A549 (cell line): ENCODE measurements around the gene ARMC6. TPM values are rescaled to one million over a fixed set of nuclear protein-coding genes. Genes with fewer than 3 reads are reported as not detected.

Experiments used
- ATAC-seq, 2 experiments: fragments of 200-7000 bp in 1 of 2; fragments of >200 bp in 1 of 2; cut with Nextera tagmentation in 1 of 2; cut with Tn5 transposase in 1 of 2; 3 replicates each; pipeline versions ENCODE4 v1.8.0 to v1.9.1; 2018 to 2020; ENCODE audit warnings: mild to moderate bottlenecking in 1 of 2, moderate library complexity in 1 of 2
- CTCF ChIA-PET: fragments of 300-600 bp; sonication (Branson Sonifier 250); formaldehyde crosslinking; extraction: SDS; loops from one replicate; lab custom pipeline; 2021; ENCODE audit warnings: antibody characterized with exemption, inconsistent platforms; lab: Yijun Ruan, JAX
- POLR2A ChIA-PET: fragments of 350-600 bp; formaldehyde crosslinking; extraction: SDS; loops from one replicate; lab custom pipeline; 2021; ENCODE audit warnings: antibody characterized with exemption, inconsistent platforms; lab: Yijun Ruan, JAX
- DNase-seq, 2 experiments: peaks; one replicate each; pipeline versions ENCODE4 v3.0.0 to v3.0.0-alpha.2; 2011 to 2016; ENCODE audit warnings: low read depth in 1 of 2, low spot score in 1 of 2
- FAIRE-seq: peaks from 2 replicates; lab custom pipeline; 2011; peaks lifted over from hg19 to GRCh38; lab: Jason Lieb, UNC
- H3K27ac ChIP-seq, 2 experiments: fragments of >200 bp; sonication (Bioruptor Twin); formaldehyde crosslinking; 3 replicates each; pipeline ENCODE4 v1.5.1; 2016 to 2017
- H3K4me1 ChIP-seq: fragments of >200 bp; sonication (Bioruptor Twin); formaldehyde crosslinking; 3 replicates; pipeline ENCODE4 v1.6.1; 2016
- H3K4me2 ChIP-seq: fragments of >200 bp; sonication (Bioruptor Twin); formaldehyde crosslinking; 3 replicates; pipeline ENCODE4 v1.6.1; 2016
- H3K4me3 ChIP-seq: fragments of >200 bp; sonication (Bioruptor Twin); formaldehyde crosslinking; 3 replicates; pipeline ENCODE4 v1.5.1; 2016
- H3K9me3 ChIP-seq: fragments of >200 bp; sonication (Bioruptor Twin); formaldehyde crosslinking; 3 replicates; pipeline ENCODE4 v1.6.1; 2016
- CBX2 ChIP-seq: fragments of 200-600 bp; sonication (generic); IDR thresholded peaks from 2 replicates; pipeline ENCODE4 v1.6.1; 2016; ENCODE audit warnings: low read depth, mild to moderate bottlenecking, borderline replicate concordance
- CBX8 ChIP-seq: fragments of 200-600 bp; sonication (generic); IDR thresholded peaks from 2 replicates; pipeline ENCODE4 v1.6.1; 2016
- CEBPB ChIP-seq, 2 experiments: fragments of >200 bp in 1 of 2; sonication (Bioruptor Twin) in 1 of 2; formaldehyde crosslinking in 1 of 2; IDR thresholded peaks; 2 replicates each; pipeline ENCODE4 v1.6.1; 2012 to 2016
- CHD4 ChIP-seq: fragments of 200-600 bp; sonication (generic); IDR thresholded peaks from 2 replicates; pipeline ENCODE4 v1.6.1; 2016; ENCODE audit warnings: antibody characterized with exemption, mild to moderate bottlenecking, borderline replicate concordance
- EHMT2 ChIP-seq: fragments of 200-600 bp; sonication (generic); IDR thresholded peaks from 2 replicates; pipeline ENCODE4 v1.6.1; 2016; ENCODE audit warnings: antibody characterized with exemption, low read depth, mild to moderate bottlenecking, moderate library complexity
- EP300 ChIP-seq, 2 experiments: fragments of >200 bp; sonication (Bioruptor Twin); formaldehyde crosslinking; IDR thresholded peaks; 2 replicates in 1 of 2; 3 replicates in 1 of 2; pipeline ENCODE4 v1.6.1; 2016 to 2017
- FOSL2 ChIP-seq, 2 experiments: fragments of 450-650 bp in 1 of 2; fragments of >200 bp in 1 of 2; sonication (Bioruptor Twin) in 1 of 2; formaldehyde crosslinking; IDR thresholded peaks; 2 replicates each; pipeline versions ENCODE4 v1.5.0 to v1.6.1; 2016 to 2020; ENCODE audit warnings: mild to moderate bottlenecking in 1 of 2, moderate library complexity in 1 of 2
- FOXS1 ChIP-seq: fragments of 250-450 bp; sonication (Bioruptor Pico); IDR thresholded peaks from 2 replicates; pipeline ENCODE4 v1.5.0; 2020; ENCODE audit warnings: mild to moderate bottlenecking, moderate library complexity
- HOXB13 ChIP-seq: fragments of 250-450 bp; sonication (Bioruptor Pico); IDR thresholded peaks from 2 replicates; pipeline ENCODE4 v1.5.0; 2020; ENCODE audit warnings: low read depth, mild to moderate bottlenecking, moderate library complexity
- HOXB5 ChIP-seq: fragments of 250-450 bp; sonication (Bioruptor Pico); IDR thresholded peaks from 2 replicates; pipeline ENCODE4 v1.5.0; 2020; ENCODE audit warnings: mild to moderate bottlenecking, moderate library complexity
- MAFK ChIP-seq: fragments of 450-650 bp; IDR thresholded peaks from 2 replicates; pipeline ENCODE4 v1.6.1; 2014; ENCODE audit not compliant: partially characterized antibody
- NR3C1 ChIP-seq: fragments of >200 bp; sonication (Bioruptor Twin); formaldehyde crosslinking; IDR thresholded peaks from 3 replicates; pipeline ENCODE4 v1.6.1; 2017
- RAD21 ChIP-seq, 2 experiments: fragments of >200 bp in 1 of 2; sonication (Bioruptor Twin) in 1 of 2; formaldehyde crosslinking in 1 of 2; IDR thresholded peaks in 1 of 2; conservative IDR thresholded peaks in 1 of 2; 2 replicates in 1 of 2; 3 replicates in 1 of 2; pipeline ENCODE4 v1.6.1; 2012 to 2018; ENCODE audit warnings: inconsistent platforms in 1 of 2
- RCOR1 ChIP-seq: fragments of 150-350 bp; IDR thresholded peaks from 2 replicates; pipeline ENCODE4 v1.6.1; 2014; ENCODE audit warnings: antibody characterized with exemption, low read length, low read depth
- SREBF2 ChIP-seq: fragments of 450-650 bp; IDR thresholded peaks from 2 replicates; pipeline ENCODE4 v1.6.1; 2014; ENCODE audit warnings: mild to moderate bottlenecking, moderate library complexity
- TP53 ChIP-seq: fragments of 250-450 bp; sonication (Bioruptor Pico); IDR thresholded peaks from 2 replicates; pipeline ENCODE4 v1.5.0; 2021; ENCODE audit warnings: mild to moderate bottlenecking, moderate library complexity
- ZC3H11A ChIP-seq: fragments of 450-650 bp; IDR thresholded peaks from 2 replicates; pipeline ENCODE4 v1.6.1; 2014; ENCODE audit warnings: antibody characterized with exemption, mild to moderate bottlenecking
- WGBS: methylation state at CpG from one replicate; pipeline ENCODE4 v1.1.6; 2017; ENCODE audit errors: missing lambda C conversion rate; 5-methylcytosine and 5-hydroxymethylcytosine counted together
- polyA plus RNA-seq, 4 experiments: library from polyadenylated mRNA; depleted of rRNA in 3 of 4; stranded (reverse); fragments of >200 nt; fragmentation: RNase III in 1 of 4; extraction: RNeasy Plus Mini Kit Qiagen cat#74134 plus additional on column Dnase treatment in 1 of 4; gene quantifications; 2 replicates in 3 of 4; 3 replicates in 1 of 4; pipeline ENCODE4 v1.2.3, GENCODE V29; 2011 to 2017
- TF ChIP-seq, protein P1 (sequence below): fragments of >200 bp; sonication (Bioruptor Twin); formaldehyde crosslinking; IDR thresholded peaks from 3 replicates; pipeline ENCODE4 v1.6.1; 2016
- TF ChIP-seq, protein P2 (sequence below): fragments of 250-450 bp; sonication (Bioruptor Pico); IDR thresholded peaks from 2 replicates; pipeline ENCODE4 v1.5.0; 2020; ENCODE audit warnings: low read depth, mild to moderate bottlenecking, moderate library complexity

Gene ARMC6
- polyA plus RNA-seq, 2 of the 4 experiments (the other 2 are of a cell fraction), result 18.2 to 27.6 TPM

DNA sequence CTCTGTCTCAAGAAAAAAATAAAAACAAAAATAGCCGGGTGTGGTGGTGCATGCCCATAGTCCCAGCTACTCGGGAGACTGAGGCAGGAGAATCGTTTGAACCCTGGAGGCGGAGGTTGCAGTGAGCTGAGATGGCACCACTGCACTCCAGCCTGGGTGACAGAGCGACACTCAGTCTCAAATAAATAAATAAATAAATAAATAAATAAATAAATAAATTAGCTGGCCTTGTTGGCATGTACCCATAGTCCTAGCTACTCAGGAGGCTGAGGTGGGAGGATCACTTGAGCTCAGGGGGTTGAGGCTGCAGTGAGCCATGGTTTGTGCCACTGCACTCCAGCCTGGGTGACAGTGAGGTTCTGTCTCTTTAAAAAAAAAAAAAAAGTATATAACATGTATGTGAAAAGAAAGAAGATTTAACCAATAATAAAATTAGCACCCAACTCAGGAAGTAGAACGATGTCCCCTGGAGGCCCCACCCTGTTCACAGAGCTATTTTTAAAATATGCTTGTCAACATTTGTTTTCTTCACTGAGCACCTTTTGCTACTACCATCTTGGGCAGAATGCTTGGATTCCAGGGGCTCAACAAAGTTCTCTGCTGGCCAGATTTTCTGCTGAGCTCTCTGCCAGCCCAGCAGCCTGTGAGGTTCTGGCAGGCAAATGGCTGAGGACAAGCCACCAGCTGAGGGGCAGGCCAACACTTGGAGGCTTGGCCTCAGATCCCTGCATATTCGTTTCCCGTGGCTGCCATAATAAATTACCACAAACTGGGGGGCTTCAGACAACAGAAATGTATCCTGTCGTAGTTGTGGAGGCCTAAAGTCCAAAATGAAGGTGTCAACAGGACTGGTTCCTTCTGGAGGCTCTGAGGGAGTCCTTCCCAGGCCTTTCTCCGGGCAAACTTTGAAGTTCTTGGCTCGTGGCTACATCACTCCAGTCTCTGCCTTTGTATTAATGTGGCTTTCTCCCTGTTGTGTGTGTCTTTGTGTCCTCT lies 35.6 kb downstream of the ARMC6 start:
- H3K9me3 ChIP-seq, result no peaks in the 10 kb centered on the region
- ChIA-PET CTCF (interaction anchor here (0.9 to 1.2 kb wide), 2 partner anchors 16 to 79 kb away, joined by 4 read pairs; no protein-coding TSS in a partner anchor), POLR2A (interaction anchor here (0.7 kb wide), 1 partner anchor 66 kb away, joined by 3 read pairs; no protein-coding TSS in a partner anchor)
- peaks cover 9% of the 10 kb centered on the region for H3K4me1 ChIP-seq
- TF ChIP-seq EHMT2 (no peak), TP53 (no peak), HOXB5 (CRISPR knock-in tag) (no peak), MAFK (no peak), NR3C1 (no peak), CHD4 (no peak), RCOR1 (no peak), ZC3H11A (no peak), EP300 (IDR thresholded peaks at IDR 0.05) (no peak), RAD21 (conservative IDR thresholded peaks at IDR 0.05 in 1 of 2, IDR thresholded peaks at IDR 0.05 in 1 of 2) (no peak), FOSL2 (IDR thresholded peaks at IDR 0.05) (no peak), FOSL2 (CRISPR knock-in tag; IDR thresholded peaks at IDR 0.05) (no peak), HOXB13 (CRISPR knock-in tag) (no peak), CBX2 (no peak)
- TF ChIP-seq, protein P1, sequence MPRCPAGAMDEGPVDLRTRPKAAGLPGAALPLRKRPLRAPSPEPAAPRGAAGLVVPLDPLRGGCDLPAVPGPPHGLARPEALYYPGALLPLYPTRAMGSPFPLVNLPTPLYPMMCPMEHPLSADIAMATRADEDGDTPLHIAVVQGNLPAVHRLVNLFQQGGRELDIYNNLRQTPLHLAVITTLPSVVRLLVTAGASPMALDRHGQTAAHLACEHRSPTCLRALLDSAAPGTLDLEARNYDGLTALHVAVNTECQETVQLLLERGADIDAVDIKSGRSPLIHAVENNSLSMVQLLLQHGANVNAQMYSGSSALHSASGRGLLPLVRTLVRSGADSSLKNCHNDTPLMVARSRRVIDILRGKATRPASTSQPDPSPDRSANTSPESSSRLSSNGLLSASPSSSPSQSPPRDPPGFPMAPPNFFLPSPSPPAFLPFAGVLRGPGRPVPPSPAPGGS, result no peak
- TF ChIP-seq, protein P2, sequence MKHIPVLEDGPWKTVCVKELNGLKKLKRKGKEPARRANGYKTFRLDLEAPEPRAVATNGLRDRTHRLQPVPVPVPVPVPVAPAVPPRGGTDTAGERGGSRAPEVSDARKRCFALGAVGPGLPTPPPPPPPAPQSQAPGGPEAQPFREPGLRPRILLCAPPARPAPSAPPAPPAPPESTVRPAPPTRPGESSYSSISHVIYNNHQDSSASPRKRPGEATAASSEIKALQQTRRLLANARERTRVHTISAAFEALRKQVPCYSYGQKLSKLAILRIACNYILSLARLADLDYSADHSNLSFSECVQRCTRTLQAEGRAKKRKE (CRISPR knock-in tag), result no peak
- ATAC-seq (no peak), FAIRE-seq (no peak), DNase-seq (no peak)
- no peak overlapping the region for H3K4me3 ChIP-seq
- no peak overlapping the region for H3K4me2 ChIP-seq
- H3K27ac ChIP-seq, result no peak overlapping the region
- 68% methylated on average over 11 of the region's 11 CpGs for WGBS

DNA sequence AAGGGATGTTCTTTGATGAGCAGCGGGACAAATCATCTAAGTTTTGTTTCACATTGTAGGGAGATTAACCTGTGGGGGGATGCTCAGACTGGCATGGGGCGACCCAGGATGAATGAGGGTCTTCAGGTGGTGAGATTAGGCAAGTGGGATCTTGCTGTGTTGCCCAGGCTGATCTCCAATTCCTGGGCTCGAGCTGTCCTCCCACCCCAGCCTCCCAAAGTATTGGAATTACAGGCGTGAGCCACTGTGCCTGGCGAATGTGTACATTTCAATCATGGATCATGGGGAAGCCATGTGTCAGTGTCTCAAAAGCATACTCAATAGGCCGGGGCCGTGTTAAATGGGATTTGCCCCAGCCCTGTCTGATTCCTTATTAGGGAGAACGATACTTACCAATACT lies 38.5 kb downstream of the ARMC6 start:
- ATAC-seq (no peak), FAIRE-seq (no peak), DNase-seq (no peak)
- Histone ChIP-seq H3K4me2 (no peak overlapping the region), H3K9me3 (no peaks in the 10 kb centered on the region), H3K27ac (no peak overlapping the region), H3K4me3 (no peak overlapping the region), H3K4me1 (no peaks in the 10 kb centered on the region)
- TF ChIP-seq CBX8, result no peak
- ChIA-PET CTCF (interaction anchor here (1.2 kb wide), 1 partner anchor 26 kb away, joined by 3 read pairs; no protein-coding TSS in a partner anchor), POLR2A (no interaction called here)
- WGBS, result 75% methylated on average over 8 of the region's 8 CpGs

DNA sequence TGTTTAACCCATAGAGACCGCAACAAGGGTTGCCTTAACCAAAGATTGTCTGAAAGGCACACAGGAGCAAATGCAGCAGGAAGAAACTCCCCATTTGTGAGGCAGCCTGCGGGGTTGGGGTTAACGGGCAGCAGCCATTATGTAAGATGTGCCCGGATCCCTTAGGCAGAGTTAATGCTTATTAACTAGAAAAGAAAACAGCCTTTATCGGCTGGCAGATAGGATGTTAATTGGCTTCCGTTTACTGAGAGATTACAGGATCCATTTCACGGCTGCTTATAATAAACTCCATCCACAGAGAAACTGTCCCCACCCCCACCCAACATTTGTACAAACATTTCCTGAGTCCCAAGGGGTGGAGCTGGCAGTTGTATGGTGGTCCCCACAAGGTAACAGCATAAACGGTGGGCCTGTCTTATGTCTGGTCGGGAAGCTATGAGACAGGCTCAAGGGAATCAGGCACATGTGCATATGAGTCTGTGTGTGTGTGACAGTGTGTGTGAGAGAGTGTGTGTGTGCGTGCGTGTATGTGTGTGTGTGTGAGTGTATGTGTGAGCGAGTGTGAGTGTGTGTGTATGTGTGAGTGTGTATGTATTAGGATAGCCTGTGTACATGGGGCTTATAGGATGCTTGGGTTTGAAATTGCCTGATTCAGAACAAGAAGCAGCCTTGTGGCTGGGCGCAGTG lies 40.9 kb downstream of the ARMC6 start:
- WGBS, result 64% methylated on average over 13 of the region's 13 CpGs

More for the DNA sequence above, 40.9 kb downstream of the ARMC6 start:
- DNase-seq (no peak), FAIRE-seq (no peak), ATAC-seq (no peak)
- POLR2A ChIA-PET, result no interaction called here
- Histone ChIP-seq H3K4me3 (no peak overlapping the region), H3K9me3 (no peaks in the 10 kb centered on the region), H3K4me2 (no peak overlapping the region), H3K27ac (no peak overlapping the region), H3K4me1 (no peaks in the 10 kb centered on the region)
- CTCF ChIA-PET, result interaction anchor here (0.8 kb wide), 1 partner anchor 151 kb away, joined by 3 read pairs; no protein-coding TSS in a partner anchor
- no peak for TF ChIP-seq FOXS1 (CRISPR knock-in tag)
- no peak for TF ChIP-seq CEBPB (IDR thresholded peaks at IDR 0.05)
- TF ChIP-seq, protein P2 (CRISPR knock-in tag), result no peak
- no peak for TF ChIP-seq SREBF2
- no peak for TF ChIP-seq HOXB13 (CRISPR knock-in tag)
